ENCODE measurements around the gene MYO15A.

Gene MYO15A

DNA sequence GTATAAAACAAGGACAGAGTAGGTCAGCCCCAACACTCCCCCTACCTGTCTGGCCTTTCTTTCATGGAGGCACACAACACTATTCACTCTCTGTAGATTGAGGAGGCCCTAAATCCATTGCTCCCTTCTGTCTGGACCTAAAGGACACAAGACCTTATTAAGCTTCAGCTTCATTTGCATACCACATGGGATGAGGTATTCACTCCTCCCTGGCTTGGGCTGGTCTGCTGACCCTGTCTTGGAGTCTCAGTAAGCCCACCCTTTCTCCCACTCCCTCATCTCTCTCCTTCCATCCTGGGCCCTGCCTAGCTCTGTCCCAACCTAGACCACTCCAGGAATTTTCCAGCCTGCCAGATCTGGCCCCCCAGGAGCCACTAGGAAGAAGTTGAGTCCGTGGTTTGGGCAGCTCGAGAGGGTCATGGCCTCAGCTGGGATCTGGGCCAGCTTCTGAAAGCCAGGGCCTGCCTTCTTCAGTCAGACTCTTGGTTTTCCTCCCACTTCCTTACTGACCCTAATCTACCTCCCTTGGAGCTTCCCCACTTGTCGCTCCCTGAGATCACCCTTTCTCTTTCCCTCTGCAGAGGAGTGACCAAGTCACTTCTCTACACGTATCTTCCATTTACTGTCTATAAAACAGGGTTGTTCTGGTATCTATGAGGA, 110.3 kb downstream of the MYO15A start:
- H3K4me1 ChIP-seq (ENCODE audit: control insufficient read depth, insufficient read depth, low read length), result peaks cover 5% of the 10 kb centered on the region
- no peak overlapping the region for H3K4me3 ChIP-seq (ENCODE audit: low read length in 2 of 2)
- no peaks in the 10 kb centered on the region for H3K27me3 ChIP-seq (ENCODE audit: control insufficient read depth in 1 of 2, insufficient read depth in 2 of 2, low read length in 2 of 2)
- H3K9ac ChIP-seq (ENCODE audit: low read length in 2 of 2), result no peak overlapping the region
- no peaks in the 10 kb centered on the region for H3K9me3 ChIP-seq (ENCODE audit: control insufficient read depth in 2 of 2, low read length in 2 of 2)
- H3K36me3 ChIP-seq (ENCODE audit: control insufficient read depth in 2 of 2, insufficient read depth in 2 of 2, low read length in 2 of 2), result no peaks in the 10 kb centered on the region
- H3K27ac ChIP-seq (ENCODE audit: low read length), result no peak overlapping the region

GRCh38 chr17:18224053-18224386, 115.5 kb downstream of the MYO15A start:
- no peaks in the 10 kb centered on the region for H3K9me3 ChIP-seq (ENCODE audit: control insufficient read depth in 2 of 2, low read length in 2 of 2)
- no peaks in the 10 kb centered on the region for H3K36me3 ChIP-seq (ENCODE audit: control insufficient read depth in 2 of 2, insufficient read depth in 2 of 2, low read length in 2 of 2)
- H3K9ac ChIP-seq (ENCODE audit: low read length in 2 of 2), result peak overlapping the region in 1 of 2 donors; percentile 65
- no peak overlapping the region for H3K4me3 ChIP-seq (ENCODE audit: low read length in 2 of 2)
- H3K27ac ChIP-seq (ENCODE audit: low read length), result no peak overlapping the region
- H3K27me3 ChIP-seq (ENCODE audit: control insufficient read depth in 1 of 2, insufficient read depth in 2 of 2, low read length in 2 of 2), result no peaks in the 10 kb centered on the region
- H3K4me1 ChIP-seq (ENCODE audit: control insufficient read depth, insufficient read depth, low read length), result peaks cover 26% of the 10 kb centered on the region

DNA sequence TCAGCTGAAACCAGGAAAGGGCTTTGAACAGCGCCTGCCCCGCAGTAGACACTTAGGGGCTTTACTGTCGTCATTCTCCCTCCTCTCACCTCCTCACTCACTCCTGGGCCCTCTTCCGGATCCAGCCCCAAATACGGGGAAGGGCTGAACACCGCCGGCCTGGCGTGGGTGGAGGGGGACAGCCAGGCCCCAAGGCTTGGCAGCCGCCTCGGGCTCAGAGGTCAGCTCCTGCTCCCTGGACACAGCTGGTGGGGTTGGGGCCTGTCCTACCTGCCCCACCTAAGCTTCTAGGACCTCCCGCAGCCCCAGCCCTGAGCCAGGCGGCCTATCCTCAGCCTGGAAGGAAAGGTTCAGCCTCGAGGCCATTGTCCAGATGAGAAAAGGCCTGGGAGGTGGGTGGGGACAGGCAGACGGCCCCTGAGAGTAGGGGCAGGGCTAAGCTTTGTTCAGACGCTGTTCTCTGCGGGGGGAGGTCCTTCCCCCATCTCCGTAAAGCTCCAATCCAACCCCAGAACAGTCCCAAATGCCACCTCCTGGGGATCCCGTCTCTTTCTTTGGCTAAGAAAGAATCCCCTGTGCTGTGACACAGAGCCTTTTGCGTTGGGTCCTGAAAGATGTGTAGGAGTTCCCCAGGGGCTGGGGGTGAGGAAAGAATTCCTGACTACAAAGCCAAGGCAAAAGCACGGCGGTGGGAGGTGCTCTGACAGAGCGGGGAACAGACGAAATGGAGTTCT, 116.0 kb downstream of the MYO15A start:
- Histone ChIP-seq H3K36me3 (ENCODE audit: control insufficient read depth in 2 of 2, insufficient read depth in 2 of 2, low read length in 2 of 2) (no peaks in the 10 kb centered on the region), H3K27me3 (ENCODE audit: control insufficient read depth in 1 of 2, insufficient read depth in 2 of 2, low read length in 2 of 2) (no peaks in the 10 kb centered on the region), H3K9ac (ENCODE audit: low read length in 2 of 2) (peak overlapping the region; percentile 55 to 65), H3K4me3 (ENCODE audit: low read length in 2 of 2) (peak overlapping the region; percentile 67 to 69), H3K9me3 (ENCODE audit: control insufficient read depth in 2 of 2, low read length in 2 of 2) (no peaks in the 10 kb centered on the region), H3K27ac (ENCODE audit: low read length) (no peak overlapping the region), H3K4me1 (ENCODE audit: control insufficient read depth, insufficient read depth, low read length) (peaks cover 23% of the 10 kb centered on the region)

GRCh38 chr17:18225121-18225641, 116.6 kb downstream of the MYO15A start, which contains the start of gene LLGL1:
Gene LLGL1, plus strand, starts transcription at chr17:18225635. Its CDS starts 48 bp downstream, at chr17:18225683.
- Histone ChIP-seq H3K4me3 (ENCODE audit: low read length in 2 of 2) (peak within 1 kb of the TSS; percentile 84), H3K27me3 (ENCODE audit: control insufficient read depth in 1 of 2, insufficient read depth in 2 of 2, low read length in 2 of 2) (no peaks in the 10 kb centered on the region), H3K9ac (ENCODE audit: low read length in 2 of 2) (peak within 1 kb of the TSS; percentile 80 to 89), H3K4me1 (ENCODE audit: control insufficient read depth, insufficient read depth, low read length) (peaks cover 23% of the 10 kb centered on the region), H3K27ac (ENCODE audit: low read length) (no peak within 1 kb of the TSS), H3K36me3 (ENCODE audit: control insufficient read depth in 2 of 2, insufficient read depth in 2 of 2, low read length in 2 of 2) (no peaks in the 10 kb centered on the region), H3K9me3 (ENCODE audit: control insufficient read depth in 2 of 2, low read length in 2 of 2) (no peaks in the 10 kb centered on the region)

DNA sequence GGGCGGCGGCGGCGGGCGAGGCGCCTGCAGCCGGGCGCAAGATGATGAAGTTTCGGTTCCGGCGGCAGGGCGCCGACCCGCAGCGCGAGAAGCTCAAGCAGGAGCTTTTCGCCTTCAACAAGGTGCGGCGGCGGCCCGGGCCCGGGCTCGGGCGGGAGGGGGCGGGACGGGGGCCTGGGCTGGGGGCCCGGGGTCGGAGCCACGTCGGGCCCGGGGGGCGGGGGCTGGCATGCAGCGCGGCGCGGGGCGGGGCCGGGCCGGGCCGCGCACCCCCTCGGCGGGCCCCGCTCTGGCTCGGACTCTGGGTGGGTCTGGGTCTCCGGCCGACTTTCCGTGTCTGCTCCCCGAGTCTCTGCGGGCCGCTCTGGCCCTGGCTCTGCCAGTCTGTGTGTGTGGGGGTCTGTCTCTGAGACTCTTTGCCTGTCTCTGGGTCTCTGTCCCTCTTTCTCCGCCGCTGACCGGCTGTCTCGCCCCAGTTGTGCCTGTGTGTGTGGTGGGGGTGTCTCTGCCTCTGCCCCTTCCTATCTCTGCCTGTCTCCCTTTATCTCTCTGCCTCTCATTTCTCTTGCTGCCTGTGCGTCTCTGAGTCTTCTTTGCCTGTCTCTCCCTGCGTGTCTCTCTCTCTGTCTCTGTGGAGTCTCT, 117.2 kb downstream of the MYO15A start:
- Histone ChIP-seq H3K27ac (ENCODE audit: low read length) (no peak overlapping the region), H3K36me3 (ENCODE audit: control insufficient read depth in 2 of 2, insufficient read depth in 2 of 2, low read length in 2 of 2) (no peaks in the 10 kb centered on the region), H3K4me3 (ENCODE audit: low read length in 2 of 2) (peak overlapping the region; percentile 84), H3K4me1 (ENCODE audit: control insufficient read depth, insufficient read depth, low read length) (peaks cover 23% of the 10 kb centered on the region), H3K27me3 (ENCODE audit: control insufficient read depth in 1 of 2, insufficient read depth in 2 of 2, low read length in 2 of 2) (no peaks in the 10 kb centered on the region), H3K9me3 (ENCODE audit: control insufficient read depth in 2 of 2, low read length in 2 of 2) (no peaks in the 10 kb centered on the region), H3K9ac (ENCODE audit: low read length in 2 of 2) (peak overlapping the region; percentile 80 to 89)

DNA sequence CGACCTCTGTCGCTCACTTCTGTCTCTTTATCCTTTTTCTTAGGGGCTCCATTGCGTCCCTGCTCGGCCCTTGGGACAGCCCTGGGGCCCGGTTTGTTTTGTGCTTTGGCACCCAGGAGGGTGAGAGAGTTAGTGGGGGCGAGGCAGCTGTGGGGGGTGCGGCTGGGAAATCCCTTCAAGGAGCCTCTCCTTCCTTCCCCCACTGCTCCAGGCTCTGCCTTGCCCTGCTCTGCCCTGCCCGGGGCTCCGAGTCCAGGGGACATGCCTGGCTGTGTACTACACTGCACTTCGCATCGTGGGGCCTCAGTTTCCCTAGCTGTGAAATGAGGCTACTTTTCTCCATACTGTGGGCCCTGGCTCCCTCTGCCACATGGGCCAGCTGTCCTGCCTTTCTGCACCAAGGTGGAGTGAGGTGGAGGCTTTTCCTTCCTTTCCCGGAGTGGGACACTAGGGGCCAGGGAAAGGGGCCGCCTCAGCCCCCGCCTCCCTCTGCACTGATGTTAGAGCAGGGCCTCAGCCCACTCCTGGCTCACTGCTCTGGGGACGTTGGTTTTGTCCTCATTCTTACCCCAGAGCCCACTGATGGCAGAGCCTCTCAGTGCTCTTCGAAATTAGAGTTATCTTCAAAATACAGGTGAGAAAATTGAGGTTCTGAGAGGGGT, 117.9 kb downstream of the MYO15A start:
- peaks cover 23% of the 10 kb centered on the region for H3K4me1 ChIP-seq (ENCODE audit: control insufficient read depth, insufficient read depth, low read length)

DNA sequence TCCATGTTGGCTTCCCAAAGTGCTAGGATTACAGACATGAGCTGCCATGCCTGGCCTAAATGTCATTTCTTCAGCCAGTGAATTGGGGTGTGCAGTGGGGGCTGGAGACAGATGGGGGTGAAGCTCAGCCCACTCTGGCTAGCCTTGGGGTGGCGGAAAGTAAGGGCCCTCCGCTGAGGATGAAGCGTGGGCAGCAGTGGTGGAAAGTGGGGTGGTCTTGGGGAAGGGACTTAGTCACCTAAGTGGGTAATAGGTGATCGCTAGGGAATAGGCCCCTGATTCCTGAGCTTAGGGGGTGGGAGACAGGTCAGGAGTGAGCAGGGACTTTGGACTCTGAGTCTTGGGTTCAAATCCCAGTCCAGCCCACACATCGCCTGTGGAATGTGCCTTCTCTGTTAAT, 119.1 kb downstream of the MYO15A start:
- H3K27ac ChIP-seq (ENCODE audit: low read length), result no peak overlapping the region
- no peaks in the 10 kb centered on the region for H3K9me3 ChIP-seq (ENCODE audit: control insufficient read depth in 2 of 2, low read length in 2 of 2)
- H3K27me3 ChIP-seq (ENCODE audit: control insufficient read depth in 1 of 2, insufficient read depth in 2 of 2, low read length in 2 of 2), result no peaks in the 10 kb centered on the region
- no peaks in the 10 kb centered on the region for H3K36me3 ChIP-seq (ENCODE audit: control insufficient read depth in 2 of 2, insufficient read depth in 2 of 2, low read length in 2 of 2)
- H3K9ac ChIP-seq (ENCODE audit: low read length in 2 of 2), result no peak overlapping the region
- H3K4me3 ChIP-seq (ENCODE audit: low read length in 2 of 2), result no peak overlapping the region
- H3K4me1 ChIP-seq (ENCODE audit: control insufficient read depth, insufficient read depth, low read length), result peaks cover 23% of the 10 kb centered on the region

More for the DNA sequence above, 117.9 kb downstream of the MYO15A start:
- Histone ChIP-seq H3K36me3 (ENCODE audit: control insufficient read depth in 2 of 2, insufficient read depth in 2 of 2, low read length in 2 of 2) (no peaks in the 10 kb centered on the region), H3K27me3 (ENCODE audit: control insufficient read depth in 1 of 2, insufficient read depth in 2 of 2, low read length in 2 of 2) (no peaks in the 10 kb centered on the region), H3K9me3 (ENCODE audit: control insufficient read depth in 2 of 2, low read length in 2 of 2) (no peaks in the 10 kb centered on the region), H3K9ac (ENCODE audit: low read length in 2 of 2) (peak overlapping the region; percentile 80 to 89), H3K4me3 (ENCODE audit: low read length in 2 of 2) (peak overlapping the region; percentile 84), H3K27ac (ENCODE audit: low read length) (no peak overlapping the region)

GRCh38 chr17:18228176-18228682, 119.7 kb downstream of the MYO15A start:
- Histone ChIP-seq H3K9me3 (ENCODE audit: control insufficient read depth in 2 of 2, low read length in 2 of 2) (no peaks in the 10 kb centered on the region), H3K4me1 (ENCODE audit: control insufficient read depth, insufficient read depth, low read length) (peaks cover 23% of the 10 kb centered on the region), H3K27me3 (ENCODE audit: control insufficient read depth in 1 of 2, insufficient read depth in 2 of 2, low read length in 2 of 2) (no peaks in the 10 kb centered on the region), H3K36me3 (ENCODE audit: control insufficient read depth in 2 of 2, insufficient read depth in 2 of 2, low read length in 2 of 2) (no peaks in the 10 kb centered on the region), H3K9ac (ENCODE audit: low read length in 2 of 2) (no peak overlapping the region), H3K27ac (ENCODE audit: low read length) (no peak overlapping the region), H3K4me3 (ENCODE audit: low read length in 2 of 2) (no peak overlapping the region)

DNA sequence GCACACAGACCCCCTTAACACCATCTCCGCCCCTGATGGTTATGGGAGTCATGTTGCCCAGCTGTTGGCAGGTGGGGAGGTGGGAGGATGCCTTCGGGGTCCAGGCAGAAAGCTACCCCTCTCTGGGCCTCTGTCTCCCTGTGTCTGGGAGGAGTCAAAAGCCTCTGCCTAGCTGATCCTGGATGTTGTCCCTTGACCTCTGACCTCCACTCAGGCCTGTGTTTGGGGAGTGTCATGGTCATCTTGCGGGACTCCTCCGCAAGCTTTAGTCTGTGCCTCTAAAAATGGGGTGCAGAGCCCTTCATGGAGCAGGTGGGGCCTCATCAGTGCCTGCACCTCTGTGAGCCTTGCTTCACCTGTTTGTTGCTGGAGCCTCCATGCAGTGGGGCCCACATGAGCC, 120.7 kb downstream of the MYO15A start:
- Histone ChIP-seq H3K27me3 (ENCODE audit: control insufficient read depth in 1 of 2, insufficient read depth in 2 of 2, low read length in 2 of 2) (no peaks in the 10 kb centered on the region), H3K27ac (ENCODE audit: low read length) (no peak overlapping the region), H3K4me3 (ENCODE audit: low read length in 2 of 2) (no peak overlapping the region), H3K36me3 (ENCODE audit: control insufficient read depth in 2 of 2, insufficient read depth in 2 of 2, low read length in 2 of 2) (peaks cover 2 to 4% of the 10 kb centered on the region in 2 donors), H3K9ac (ENCODE audit: low read length in 2 of 2) (no peak overlapping the region), H3K4me1 (ENCODE audit: control insufficient read depth, insufficient read depth, low read length) (peaks cover 22% of the 10 kb centered on the region), H3K9me3 (ENCODE audit: control insufficient read depth in 2 of 2, low read length in 2 of 2) (no peaks in the 10 kb centered on the region)

Measured in stomach smooth muscle (tissue), 2 donors.